Endothelial cell of umbilical vein (primary cell): ENCODE results near the gene CCP110.

Experiments used
- JUN ChIP-seq: IDR thresholded peaks from 2 replicates; pipeline ENCODE4 v1.6.1; 2011; ENCODE audit warnings: borderline replicate concordance, low read depth; ENCODE audit not compliant: insufficient read length, insufficient read depth
- POLR2A ChIP-seq: IDR thresholded peaks from 2 replicates; pipeline ENCODE4 v1.6.1; 2012; ENCODE audit warnings: low read depth, mild to moderate bottlenecking, control low read depth, low read length
- POLR2AphosphoS5 ChIP-seq: IDR thresholded peaks from 2 replicates; pipeline ENCODE4 v1.6.1; 2012; ENCODE audit warnings: low read depth, mild to moderate bottlenecking, control low read depth, low read length, moderate library complexity; ENCODE audit not compliant: insufficient read depth
- TF ChIP-seq, protein P1 (sequence below), 2 donors: IDR thresholded peaks; 1 replicate in 1 of 2; 2 replicates in 1 of 2; pipeline ENCODE4 v1.5.1; 2011; ENCODE audit warnings: low read length in 2 of 2, mild to moderate bottlenecking in 2 of 2, moderate library complexity in 2 of 2, control low read depth in 1 of 2, inconsistent platforms in 1 of 2, low read depth in 1 of 2; ENCODE audit not compliant: insufficient read depth in 1 of 2; ENCODE audit errors: extremely low read depth in 1 of 2

DNA sequence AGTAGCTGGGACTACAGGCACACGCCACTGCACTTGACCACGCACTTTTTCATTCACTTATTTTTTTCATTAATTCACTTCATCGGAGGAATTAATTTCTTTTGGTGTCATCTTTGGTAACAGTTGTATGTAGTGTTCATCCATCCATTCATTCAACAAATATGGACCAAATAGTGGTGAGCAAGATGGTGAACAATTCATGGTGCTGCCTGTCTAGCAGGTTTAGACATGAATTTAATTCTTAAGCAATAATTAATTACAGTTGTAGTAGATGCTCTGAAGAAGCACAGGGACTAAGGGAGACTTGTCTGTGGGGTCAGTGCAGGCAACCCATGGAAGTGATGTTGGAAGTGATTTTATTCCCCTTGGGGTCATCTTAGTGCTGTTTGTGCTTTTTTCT, 24.3 kb upstream of the CCP110 start:
- TF ChIP-seq JUN (no peak), POLR2A (no peak), POLR2AphosphoS5 (no peak)
- TF ChIP-seq, protein P1, sequence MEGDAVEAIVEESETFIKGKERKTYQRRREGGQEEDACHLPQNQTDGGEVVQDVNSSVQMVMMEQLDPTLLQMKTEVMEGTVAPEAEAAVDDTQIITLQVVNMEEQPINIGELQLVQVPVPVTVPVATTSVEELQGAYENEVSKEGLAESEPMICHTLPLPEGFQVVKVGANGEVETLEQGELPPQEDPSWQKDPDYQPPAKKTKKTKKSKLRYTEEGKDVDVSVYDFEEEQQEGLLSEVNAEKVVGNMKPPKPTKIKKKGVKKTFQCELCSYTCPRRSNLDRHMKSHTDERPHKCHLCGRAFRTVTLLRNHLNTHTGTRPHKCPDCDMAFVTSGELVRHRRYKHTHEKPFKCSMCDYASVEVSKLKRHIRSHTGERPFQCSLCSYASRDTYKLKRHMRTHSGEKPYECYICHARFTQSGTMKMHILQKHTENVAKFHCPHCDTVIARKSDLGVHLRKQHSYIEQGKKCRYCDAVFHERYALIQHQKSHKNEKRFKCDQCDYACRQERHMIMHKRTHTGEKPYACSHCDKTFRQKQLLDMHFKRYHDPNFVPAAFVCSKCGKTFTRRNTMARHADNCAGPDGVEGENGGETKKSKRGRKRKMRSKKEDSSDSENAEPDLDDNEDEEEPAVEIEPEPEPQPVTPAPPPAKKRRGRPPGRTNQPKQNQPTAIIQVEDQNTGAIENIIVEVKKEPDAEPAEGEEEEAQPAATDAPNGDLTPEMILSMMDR (IDR thresholded peaks at IDR 0.05; ENCODE audit: extremely low read depth in 1 of 2, insufficient read depth in 1 of 2, low read depth in 1 of 2, low read length in 2 of 2), result no peak
